ENCODE data around the gene ITFG1.
"Not testable (repeated sequence)": the region's sequence is repeated elsewhere in the genome, so short reads cannot be mapped to it uniquely, and the experiment has no call there.

ITFG1 gene

DNA sequence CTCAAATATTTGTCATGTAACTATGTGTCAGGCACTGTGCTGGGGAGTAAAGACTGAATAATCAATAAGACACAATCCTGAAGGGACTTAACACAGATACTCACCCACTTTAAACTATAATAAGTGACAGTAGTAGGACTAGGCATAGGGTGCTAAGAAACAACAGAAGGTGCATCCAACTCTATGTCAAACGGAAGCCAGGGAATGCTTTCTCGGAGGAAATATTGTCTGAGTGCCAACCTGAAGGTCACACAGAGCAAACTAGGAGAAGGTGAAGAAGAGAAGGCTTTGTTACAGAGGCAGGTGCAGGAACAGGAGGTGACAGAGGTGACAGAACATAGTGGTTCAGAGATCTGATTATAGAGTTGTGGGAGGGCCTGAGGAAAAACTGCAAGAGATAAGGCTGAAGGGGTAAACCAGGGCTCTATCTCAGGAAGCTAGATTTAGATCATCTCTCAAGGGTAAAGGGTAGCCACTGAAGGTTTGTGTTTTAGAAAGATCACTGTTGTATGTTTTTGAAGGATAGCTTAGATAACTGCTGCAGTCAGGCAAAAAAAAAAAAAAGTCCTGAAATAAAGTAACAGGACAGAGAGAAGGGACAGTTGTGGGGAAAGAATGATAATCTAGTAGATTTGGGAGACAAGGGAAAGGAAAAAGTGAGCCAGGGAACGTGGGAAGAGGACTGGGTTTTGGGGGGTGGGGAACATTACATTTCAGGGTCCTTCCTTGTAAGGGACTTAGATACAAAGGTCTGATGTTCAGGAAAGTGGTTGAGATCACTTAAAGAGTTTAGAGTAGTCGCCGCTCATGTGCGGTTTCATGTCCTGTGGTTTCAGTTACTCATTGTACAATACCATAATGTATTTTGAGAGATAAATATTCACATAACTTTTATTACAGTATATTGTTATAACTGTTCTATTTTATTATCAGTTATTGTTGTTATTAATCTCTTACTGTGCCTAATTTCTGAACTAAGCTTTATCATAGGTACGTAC, 231.5 kb downstream of the ITFG1 start:
- DNase-seq, result peak; percentile 42

DNA sequence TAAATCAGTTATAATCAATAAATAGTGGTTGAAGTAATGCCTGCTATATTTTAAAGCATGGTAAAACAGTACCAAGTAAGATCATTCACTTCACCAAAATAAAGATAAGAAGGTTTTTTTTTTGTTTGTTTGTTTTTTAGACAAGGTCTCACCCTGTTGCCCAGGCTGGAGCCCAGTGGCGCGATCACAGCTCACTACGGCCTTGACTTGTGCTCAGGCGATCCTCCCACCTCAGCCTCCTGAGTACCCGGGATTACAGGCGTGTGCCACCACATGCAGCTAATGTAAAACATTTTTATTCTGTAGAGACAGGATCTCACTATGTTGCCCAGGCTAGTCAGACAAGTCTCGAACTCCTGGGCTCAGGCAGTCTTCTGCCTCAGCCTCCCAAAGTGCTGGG, 232.6 kb downstream of the ITFG1 start:
- no peak for DNase-seq

DNA sequence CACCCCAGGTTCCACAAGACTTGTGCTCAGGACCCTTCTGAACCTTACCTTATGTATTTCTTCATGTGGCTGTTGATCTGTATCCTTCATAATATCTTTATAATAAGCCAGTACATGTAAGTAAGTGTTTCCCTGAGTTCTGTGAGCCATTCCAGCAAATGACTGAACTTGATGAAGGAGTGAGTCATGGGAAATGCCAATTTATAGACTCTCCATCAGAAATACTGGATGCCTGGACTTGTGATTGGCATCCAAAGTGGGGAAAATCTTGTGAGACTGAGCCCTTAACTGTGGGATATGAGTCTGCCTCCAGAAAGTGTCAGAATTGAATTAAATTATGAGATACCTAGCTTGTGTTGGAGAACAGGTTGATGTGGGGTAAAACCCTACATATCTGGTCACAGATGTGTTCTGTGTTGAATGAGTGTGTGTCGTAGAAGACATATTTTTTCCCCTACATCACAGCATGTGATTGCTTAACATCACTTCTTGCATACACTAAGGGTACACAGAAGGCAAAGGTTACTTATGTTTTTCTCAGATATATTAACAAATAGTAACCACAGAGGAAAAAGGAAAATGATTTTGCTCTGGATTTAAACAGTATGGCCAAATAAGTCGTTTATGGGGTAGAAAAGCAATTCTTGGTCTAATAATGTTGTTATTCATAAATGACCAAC, 247.0 kb downstream of the ITFG1 start:
- no peak for DNase-seq

DNA sequence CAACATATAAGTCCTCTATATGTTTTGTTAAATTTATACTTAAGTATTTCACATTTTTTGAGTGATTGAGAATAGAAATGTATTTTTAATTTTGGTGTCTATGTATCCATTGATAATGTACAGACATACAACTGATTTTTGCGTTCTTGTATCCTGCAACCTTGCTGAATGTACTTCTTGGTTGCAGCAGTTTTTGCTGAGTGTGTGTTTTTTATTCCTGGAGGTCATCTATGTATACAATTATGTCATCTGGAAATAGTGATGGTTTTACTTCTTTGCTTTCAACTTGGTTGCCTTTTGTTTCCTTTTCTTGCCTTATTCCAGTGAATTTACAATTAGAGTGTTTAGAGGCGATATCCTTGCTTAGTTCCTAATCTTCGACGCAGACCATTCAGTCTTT, 249.6 kb downstream of the ITFG1 start:
- DNase-seq, result no peak

DNA sequence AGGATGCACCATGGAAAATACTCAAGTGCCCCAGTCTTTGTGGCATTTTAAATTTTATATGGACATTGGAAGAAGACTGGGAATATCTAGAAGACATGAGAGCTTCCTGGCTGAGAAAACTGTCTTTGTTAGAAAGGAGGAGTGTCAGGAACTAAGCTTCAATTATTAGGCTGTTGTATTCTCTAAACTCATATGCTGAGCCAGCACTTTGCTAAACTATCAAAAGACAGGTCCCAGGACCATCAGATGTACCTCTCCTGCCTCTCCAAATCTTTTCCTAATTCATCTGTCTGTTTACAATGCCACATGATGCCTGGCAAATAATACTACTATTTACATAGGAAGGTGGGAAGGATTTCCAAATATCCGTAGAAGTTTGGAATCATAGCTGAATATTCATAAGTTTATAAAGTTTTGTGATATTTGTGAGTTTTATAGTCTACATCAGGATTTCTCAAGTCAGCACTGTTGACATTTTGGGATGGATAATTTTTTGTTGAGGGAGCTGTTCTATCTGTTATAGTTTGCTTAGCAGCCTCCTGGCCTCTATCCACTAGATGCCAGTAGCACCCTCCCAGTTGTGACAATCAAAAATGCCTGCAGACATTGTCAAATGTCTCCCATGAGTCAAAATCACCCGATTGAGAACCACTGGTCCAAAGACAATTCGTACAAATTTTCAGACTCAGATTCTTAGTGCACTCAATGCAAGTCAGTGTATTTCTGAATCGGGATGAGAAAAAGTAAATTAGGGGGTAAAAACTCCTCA, 255.9 kb downstream of the ITFG1 start:
- no peak for DNase-seq

DNA sequence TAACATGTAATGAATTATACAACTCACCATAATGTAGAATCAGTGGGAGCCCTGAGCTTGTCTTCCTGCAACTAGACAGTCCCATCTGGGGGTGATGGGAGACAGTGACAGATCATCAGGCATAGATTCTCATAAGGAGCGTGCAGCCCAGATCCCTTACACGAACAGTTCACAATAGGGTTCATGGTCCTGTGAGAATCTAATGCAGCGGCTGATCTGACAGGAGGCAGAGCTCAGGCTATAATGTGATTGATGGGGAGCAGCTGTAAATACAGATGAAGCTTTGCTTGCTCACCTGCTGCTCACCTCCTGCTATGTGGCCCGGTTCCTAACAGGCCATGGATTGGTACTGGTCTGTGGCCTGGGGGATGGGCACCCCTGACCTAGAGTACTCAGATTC, 257.4 kb downstream of the ITFG1 start:
- DNase-seq, result peak; percentile 99

DNA sequence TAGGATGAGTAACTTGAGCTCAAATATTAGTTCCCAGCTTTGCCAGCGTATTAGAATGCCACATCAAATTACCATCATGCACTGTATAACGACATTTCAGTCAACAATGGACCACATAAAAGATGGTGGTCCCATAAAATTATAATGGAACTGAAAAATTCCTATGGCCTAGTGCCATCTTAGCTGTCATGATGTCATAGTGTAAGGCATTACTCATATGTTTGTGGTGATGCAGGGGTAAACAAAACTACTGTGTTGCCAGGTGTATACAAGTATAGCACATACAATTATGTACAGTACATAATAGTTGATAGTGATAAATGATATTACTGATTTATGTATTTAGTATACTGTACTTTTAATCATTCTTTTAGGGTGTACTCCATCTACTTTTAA, 262.7 kb downstream of the ITFG1 start:
- DNase-seq, result no peak

DNA sequence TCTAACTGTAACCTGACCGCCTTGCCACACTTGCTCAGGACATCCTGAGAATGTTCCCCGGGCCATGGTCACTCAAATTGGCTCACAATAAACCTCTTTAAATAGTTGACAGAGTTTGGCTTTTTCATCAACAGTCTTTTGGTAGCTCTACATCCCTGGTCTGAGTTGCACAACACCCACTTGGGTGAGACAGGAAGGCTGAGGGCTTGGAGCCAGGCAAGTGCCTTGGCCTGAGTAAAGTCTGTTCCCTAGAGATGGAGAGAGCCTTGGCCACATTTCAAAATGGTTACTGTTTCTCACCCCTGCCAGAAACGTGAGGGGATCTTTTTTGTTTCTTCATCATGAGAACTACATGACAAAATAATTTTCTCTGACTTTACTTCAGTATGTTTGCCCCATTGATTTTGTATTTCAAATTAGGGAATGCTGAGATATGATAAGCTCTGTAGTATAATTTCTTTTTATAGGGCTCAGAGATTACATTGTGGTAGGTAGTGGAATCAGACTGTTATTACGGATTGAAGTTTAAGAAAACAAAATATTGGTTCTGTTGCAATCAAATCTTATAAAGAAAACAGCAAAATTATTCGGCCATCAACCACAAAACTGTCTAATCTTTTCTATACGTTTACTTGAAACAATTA, 263.2 kb downstream of the ITFG1 start:
- DNase-seq, result no peak

DNA sequence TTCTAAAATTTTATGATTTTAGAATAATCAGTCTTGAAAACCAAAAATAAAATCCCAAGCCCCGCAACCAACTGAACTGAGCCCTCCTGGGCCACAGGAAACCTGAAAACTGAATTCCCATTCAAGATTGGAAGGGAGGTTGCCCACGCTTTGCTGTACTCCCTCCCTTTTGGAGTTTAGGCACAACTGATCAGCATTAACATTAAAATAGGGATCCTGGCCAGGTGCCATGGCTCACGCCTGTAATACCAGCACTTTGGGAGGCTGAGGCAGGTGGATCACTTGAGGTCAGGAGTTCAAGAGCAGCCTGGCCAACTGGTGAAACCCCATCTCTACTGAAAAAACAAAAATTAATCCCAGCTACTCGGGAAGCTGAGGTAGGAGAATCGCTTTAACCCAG, 264.4 kb downstream of the ITFG1 start:
- peak; percentile 25 for DNase-seq

DNA sequence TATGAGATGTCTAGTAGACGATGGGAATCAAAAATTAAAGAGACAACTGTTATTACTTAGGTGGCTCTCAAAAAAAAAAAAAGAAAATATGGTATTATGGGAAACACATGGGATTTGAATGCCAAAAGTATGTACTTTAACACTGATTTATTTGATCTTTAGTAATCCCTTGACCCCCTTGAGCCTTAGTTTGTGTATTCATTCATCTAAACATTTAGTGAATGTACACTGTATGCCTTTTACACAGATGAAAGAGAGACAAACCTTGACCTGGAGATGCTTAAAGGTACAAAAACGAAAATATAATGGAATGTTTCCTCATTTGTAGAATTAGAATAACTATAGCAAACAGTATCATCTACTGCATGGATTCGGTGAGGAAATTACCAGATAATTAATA, 278.5 kb downstream of the ITFG1 start:
- no peak for DNase-seq

DNA sequence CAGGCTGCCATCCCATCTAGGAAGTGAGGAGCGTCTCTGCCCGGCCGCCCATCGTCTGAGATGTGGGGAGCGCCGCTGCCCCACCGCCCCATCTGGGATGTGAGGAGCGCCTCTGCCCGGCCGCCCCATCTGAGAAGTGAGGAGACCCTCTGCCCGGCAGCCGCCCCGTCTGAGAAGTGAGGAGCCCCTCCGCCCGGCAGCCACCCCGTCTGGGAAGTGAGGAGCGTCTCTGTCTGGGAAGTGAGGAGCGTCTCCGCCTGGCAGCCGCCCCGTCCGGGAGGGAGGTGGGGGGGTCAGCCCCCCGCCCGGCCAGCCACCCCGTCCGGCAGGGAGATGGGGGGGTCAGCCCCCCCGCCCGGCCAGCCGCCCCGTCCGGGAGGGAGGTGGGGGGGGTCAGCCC, 279.8 kb downstream of the ITFG1 start:
- not testable (repeated sequence) for DNase-seq

DNA sequence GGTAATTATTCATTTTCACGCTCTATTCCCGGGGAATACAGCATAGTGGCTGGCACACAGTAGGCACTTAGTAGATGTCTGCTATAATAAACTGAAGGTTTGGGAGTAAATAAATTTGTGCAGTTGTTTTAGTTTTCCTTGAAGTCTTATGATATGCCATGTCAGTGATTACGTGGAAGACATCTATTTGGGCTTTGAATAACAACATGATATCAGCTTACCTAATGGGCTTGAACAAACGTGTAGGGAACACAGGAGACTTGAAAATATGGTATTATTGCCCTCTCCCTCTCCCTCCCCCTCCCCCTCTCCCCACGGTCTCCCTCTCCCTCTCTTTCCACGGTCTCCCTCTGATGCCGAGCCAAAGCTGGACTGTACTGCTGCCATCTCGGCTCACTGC, 280.8 kb downstream of the ITFG1 start:
- DNase-seq, result no peak

DNA sequence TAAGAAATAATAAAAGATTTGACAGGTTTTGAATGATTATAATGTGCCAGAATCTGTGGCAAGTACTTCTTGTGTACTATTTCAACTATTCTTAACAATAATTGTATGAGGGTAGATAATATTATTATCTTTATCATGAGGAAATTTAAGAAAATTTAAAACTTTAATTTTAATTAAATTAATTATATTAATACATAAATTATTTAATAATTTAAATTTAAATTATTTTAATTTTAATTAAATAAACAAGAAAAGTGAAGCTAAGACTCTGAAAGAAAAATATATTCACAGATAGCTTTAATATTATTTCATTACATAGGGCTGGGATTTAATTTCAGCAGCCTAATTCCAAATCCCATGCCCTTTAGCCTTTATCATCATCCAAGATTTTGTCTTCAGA, 285.7 kb downstream of the ITFG1 start:
- DNase-seq, result no peak

DNA sequence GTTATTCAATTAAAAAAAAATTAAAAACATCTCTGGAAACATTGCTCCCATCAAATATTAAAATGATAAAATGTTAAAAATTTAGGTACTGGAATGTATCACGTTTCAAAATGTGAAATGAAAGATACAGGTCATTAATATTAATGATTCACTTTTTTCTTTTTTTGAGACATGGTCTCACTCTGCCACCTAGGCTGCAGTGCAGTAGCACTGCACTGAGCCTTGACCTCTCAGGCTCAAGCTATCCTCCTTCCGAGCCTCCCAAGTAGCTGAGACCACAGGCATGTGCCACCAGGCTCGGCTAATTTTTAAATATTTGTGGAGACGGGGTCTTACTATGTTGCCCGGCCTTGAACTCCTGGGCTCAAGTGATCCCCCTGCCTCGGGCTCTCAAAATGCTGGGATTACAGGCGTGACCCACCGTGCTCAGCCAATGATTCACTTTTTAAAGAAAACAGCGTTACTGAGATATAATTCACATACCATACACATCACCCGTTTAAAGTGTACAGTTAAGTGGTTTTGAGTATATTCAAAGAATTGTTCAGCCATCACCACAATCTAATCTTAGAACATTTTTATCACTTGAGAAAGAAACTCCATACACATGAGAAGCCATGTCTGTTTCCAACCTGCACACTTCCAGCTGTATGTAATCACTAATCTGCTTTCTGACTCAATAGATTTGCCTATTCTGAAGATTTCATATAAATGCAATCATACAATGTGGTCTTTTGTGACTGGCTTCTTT, 298.0 kb downstream of the ITFG1 start:
- DNase-seq, result no peak

DNA sequence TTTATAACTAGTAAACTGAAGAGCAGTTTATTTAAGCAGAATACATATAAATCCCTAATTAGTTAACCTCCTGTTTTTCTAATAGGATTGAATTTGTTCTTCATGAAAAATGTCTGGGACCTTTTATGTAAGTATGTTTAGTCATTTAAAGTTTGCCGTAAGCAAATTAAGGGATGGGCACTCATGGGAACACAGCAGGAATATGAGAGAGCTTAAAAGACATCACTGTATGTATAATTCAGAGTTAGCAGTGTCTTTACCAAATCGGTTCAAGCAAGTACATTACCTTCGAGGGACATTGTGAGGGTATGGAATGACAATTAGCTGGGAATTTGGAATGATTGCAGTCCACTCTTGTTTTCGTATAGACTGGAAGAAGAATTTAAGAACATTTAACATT, 299.4 kb downstream of the ITFG1 start:
- no peak for DNase-seq

DNA sequence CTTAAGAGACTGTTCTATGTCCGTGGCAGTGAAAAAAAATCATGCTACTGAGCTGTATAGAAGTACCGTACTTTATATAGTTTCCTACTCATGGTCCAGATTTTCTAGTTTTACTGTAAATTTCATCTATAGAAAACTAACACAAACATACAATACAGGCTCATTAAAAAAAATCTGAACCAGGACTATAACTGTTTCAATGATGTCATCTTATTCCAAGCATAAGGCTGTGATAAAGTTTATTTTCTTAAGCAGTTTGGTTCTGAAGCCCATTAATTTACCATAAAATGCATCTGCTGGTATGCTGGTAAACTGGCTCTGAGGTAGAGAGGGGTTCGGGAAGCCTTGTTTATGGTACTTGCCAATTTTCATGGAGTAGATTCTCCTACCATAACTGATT, 300.4 kb downstream of the ITFG1 start:
- DNase-seq, result no peak

DNA sequence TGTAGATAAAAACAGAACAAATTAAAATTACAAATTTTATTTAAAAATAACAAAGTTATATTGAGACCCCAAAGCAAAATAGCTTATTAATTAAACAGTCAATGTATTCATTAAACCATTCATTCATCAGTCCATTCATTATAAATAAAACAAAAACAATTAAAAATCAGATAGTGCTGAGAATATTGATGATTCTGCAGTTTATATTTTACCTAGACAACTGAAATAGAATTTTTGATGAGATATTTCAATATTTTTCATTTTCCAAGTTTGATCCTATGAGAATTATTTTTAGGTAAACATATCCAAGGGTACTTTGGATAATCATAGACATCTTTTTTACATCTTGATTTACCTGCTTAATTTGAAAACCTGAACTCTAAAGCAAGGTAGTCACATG, 301.9 kb downstream of the ITFG1 start:
- no peak for DNase-seq

DNA sequence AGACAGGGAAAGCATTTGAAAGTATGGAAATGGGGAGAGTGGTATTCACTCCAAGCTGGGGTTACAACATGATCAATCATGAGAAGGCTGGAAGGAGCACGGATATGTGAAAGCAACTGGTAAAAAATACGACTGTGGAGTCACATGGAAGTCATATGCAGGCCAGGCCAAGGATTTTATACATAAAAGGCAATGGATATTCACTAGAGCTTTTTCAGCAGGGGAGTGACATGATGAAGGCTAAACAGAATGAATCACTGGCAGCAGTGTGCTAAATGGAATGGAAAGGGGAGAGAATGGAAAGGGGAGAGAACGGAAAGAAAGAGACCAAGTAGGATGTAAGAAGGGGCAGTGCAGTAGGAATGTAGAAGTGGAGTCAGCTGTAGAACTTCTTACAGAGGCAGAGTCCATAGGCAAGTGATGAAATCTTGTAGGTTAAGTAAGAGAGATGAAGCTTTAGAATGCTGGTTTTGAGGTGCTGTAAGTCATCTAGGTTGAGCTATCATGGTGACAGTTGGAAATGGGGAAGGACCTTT, 304.1 kb downstream of the ITFG1 start:
- DNase-seq, result no peak

DNA sequence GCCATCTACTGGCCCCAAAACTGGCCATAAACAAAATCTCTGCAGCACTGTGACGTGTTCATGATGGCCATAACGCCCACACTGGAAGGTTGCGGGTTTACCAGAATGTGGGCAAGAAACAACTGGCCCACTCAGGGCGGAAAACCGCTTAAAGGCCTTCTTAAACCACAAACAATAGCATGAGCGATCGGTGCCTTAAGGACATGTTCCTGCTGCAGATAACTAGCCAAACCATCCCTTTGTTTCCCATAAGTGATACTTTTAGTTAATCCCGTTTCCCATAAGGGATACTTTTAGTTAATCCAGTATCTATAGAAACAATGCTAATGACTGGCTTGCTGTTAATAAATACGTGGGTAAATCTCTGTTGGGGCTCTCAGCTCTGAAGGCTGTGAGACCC, 308.4 kb downstream of the ITFG1 start:
- DNase-seq, result not testable (repeated sequence)

DNA sequence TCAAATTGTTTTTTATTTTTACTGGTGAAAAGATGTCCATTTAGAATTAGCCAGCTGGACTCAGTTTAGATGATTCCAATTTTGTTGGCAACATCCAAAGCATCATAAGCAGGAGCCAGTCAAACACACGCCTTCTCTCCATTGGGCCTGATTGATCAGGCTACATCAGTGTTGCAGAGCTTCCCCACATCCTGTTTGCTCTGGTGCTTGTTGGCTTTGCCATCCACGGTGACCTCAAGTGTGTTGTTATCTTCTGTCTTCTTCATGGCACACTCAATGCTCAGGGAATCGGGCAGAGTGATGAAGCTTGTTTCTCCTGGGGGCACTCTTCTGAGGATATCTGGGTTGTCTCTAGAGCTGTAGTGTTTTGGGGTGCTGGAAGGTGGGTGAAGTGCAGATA, 310.8 kb downstream of the ITFG1 start:
- no peak for DNase-seq

DNA sequence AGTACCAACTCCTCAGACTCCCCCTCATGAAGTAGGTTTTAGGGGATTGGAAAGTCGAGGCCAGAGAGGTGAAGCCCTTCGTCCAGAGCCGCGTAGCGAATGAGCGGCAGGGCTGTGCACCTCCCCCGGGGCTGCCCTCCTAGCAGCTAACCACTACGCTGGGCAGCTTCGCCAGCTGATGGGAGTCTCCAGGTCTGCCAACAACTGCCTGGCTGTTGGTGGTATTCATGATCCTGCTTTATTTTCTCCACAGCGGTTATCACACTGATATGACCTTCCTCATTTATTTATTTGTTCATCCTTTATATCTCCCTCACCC, 316.3 kb downstream of the ITFG1 start:
- peak; percentile 72 for DNase-seq

Data from SHP77 treated with DMSO at 0.1 percent for 48 hours (cell line).